COLO668 (cell line): ENCODE data around the gene KCNIP3.
A peak's percentile ranks its signal among the peaks of the same experiment; 100 is the strongest.

Experiments used
- DNase-seq: peaks from one replicate; lab custom pipeline; 2025; ENCODE audit not compliant: unreplicated experiment; lab: John Stamatoyannopoulos, UW

Gene KCNIP3

DNA sequence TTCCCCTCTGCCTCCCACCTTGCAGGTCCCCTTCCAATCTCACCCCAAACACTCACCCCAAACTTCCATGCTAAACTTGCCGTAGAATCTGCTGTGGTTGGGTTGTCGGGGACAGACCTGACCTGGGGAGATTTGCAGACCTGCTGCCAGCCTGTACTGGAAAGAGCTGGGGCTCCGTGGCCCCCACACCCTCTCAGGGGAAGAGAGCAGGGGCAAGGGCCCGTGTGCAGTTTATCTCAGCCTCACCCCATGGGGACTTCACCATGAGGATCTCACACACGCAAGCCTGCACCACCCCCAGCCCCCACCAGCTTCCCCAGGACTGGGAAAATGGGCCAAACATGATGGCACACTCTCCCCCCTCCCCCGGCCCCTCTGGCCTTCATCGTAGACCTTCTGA is 30.7 kb downstream of the KCNIP3 start:
- no peak for DNase-seq

DNA sequence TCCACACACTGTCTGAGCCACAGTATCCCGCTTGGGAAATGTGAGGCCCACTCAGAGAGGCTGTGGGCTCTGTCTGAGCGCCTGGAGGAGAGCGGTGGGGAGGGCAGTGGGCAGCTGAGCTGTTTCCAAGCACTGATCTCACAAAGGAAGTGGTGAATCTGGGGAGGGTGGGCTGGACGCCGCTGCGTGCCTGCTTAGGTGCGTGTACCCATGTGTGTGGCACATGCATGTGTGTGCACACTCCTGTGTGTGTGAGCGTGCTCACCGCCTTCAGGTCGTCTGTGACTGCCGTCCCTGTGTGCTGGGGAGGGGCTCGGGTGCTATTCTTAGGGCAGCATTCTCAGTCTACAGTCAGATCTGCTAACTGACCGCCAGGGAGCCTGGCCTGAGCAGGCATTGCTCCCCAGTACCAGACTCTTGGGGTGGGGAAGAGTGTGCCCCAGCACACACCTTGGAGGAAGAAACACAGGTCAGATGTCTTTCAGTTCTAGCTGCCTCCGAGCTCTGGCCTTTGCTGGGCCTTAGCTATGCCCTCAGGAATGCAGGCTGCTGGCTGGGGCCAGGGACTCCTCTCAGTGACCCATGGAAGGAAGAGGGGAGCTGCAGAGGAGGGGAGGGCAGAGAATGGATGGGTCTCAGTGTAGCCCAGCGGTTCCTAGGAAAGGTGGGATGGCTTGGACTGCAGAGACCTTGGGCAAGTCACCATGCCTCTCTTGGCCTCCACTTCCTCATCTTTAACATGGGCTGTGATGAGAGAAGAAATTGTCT is 31.4 kb downstream of the KCNIP3 start:
- no peak for DNase-seq

DNA sequence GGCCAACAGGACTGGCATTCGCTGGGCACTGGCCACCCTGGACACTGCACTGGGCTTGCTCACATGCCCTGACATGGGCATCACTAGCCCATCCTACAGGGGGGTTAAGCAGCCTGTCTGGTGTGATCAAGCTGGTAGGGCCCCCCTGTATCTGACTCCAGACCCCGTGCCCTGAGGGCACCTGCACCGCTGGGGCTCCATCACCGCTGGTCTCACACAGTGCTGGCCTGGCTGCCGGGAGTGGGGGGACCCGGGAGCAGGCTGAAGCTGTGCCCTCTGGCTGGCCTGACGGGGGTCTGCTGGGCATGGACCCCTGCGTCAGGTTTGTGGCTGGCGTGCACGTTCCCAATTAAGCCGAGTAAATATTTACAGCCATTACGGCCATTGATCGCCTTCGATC is 32.3 kb downstream of the KCNIP3 start:
- DNase-seq, result no peak

DNA sequence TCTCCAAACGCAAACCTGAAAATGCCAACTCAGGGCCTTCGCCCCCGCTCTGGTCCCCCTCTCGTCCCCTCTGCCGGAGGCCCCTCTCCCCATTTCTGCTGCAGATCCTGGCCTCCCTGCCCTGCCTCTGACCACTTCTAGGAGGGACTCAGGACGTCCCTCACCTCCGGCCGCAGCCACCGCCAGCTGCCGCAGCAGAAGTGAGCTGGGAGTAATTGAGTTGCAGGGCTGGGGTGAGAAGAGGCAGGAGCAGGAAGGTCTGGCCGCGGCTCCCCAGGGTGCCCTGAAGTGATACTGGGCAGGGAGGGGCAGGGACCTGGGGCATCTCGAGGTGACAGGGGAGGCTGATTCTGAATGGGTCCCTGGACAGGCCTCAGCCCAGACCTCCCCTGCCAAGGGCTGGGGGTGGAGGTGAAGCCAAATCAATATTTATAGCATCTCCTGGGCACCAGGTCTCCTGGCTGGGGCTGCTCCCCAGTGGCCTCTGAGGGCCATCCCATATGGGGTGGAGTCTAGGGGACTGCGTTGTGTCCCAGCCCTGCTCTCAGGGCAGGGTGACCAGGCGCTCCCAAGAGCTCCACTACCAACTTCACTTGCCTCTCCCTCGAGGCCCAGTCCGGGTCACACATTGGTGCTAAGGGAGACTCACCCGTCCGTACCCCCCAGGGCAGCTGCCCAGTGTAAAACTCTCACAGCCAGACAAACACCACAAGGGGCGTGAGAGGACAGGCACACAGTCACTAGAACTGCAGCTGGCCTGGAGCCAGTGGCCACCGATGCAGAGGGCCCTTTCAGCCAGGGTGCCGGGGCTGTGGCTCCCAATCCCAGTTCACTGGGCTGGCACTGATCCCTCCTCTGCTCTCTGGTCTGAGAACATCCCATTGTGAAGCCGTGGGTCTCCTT is 33.0 kb downstream of the KCNIP3 start:
- no peak for DNase-seq

DNA sequence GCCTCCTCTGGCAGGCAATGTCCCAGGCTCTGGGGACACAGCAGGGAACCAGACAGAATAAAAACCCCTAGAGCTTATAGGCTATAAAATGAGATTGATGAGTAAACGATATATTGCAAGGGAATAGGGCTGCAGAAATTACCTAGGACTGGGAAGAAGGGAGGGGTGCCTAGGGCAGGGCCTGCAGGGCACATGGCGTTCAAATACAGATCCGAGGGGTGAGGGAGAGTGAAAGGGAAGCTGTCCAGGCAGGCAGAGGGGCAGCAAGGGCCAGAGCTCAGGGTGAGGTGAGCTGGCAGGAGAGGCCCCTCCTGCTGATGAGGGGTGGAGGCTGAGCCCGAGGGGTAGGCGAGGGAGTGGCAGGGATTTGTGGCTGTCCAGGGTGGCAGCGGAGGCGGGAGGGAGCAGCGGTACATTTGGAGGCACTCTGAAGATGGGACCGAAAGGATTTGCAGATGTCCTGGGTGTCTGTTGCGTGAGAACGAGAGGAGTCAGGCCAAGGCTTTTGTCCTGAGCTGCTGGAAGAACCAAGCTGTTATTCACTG is 33.7 kb downstream of the KCNIP3 start:
- DNase-seq, result no peak

DNA sequence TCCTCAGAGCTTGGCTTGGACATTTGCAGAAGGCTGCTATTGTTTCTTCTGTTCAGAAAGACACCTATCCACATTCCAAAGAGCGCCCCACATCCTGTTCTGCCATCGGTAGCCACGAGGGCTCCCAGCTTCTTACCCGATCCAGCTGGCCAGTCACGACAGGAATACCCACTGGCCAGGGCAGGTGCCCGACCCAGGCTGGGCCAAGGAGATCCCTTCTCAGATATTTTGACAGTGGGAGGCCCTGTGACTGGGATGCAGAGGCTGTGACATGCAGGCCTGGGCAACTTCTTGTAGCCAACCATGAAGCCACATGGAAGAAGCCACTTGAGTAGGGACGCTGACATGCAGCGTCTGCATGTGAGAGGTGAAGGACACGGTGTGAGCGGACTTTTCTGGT is 34.5 kb downstream of the KCNIP3 start:
- DNase-seq, result no peak

DNA sequence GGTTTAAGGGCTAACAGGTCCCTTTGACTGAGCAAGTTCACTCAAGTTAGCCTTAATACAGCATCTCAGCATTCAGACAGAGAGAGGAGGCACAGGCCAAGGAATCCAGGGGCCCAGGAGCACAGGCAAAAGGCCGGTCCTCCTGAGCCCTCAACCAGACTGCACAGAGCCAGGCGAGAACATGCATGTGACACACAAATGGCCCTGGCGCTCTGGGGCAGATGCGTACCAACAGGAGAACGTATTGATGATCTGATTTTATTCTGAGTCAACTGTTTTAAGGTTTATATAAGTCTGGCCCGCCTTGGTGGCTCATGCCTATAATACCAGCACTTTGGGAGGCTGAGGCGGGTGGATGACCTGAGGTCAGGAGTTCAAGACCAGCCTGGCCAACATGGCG is 34.9 kb downstream of the KCNIP3 start:
- no peak for DNase-seq

DNA sequence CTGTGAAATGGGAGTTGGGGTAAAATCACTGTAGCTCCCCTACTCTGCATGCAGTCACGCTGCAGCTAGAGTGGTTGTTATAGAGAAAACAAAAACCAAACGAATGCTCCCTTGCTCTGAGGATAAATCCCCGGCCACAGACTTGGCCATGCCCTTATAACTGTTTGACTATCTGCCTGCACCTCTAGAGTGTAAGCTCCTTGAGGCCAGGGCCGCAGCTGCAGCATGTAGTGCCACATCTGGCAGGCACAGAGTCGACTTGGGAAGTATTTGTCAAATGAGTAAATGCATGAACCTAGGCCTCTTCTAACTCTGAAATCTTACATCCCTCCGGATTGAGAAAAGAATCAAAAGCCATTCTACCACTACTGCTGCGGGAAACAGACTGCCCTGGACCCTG is 35.9 kb downstream of the KCNIP3 start:
- no peak for DNase-seq

DNA sequence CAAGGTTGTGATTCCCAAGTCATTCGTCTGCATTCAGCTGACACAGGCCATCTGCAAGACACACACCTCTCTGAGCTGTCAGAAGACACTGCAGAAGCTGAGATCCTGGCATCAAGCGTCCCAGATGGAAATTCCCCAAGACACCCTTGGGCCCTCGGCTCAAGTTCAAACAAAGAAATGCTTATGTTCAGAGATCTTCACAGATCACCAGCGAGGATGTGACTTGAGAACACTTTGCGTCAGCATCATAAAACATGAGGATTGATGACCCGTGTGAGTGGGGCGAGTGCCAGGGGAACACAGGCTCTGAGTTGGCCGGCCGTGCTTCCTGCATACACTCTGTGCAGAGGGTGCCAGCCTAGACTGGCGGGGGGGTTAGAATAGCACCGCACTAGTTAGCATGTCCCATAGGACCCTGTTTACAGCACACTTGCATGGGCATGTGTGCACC is 36.8 kb downstream of the KCNIP3 start:
- no peak for DNase-seq

DNA sequence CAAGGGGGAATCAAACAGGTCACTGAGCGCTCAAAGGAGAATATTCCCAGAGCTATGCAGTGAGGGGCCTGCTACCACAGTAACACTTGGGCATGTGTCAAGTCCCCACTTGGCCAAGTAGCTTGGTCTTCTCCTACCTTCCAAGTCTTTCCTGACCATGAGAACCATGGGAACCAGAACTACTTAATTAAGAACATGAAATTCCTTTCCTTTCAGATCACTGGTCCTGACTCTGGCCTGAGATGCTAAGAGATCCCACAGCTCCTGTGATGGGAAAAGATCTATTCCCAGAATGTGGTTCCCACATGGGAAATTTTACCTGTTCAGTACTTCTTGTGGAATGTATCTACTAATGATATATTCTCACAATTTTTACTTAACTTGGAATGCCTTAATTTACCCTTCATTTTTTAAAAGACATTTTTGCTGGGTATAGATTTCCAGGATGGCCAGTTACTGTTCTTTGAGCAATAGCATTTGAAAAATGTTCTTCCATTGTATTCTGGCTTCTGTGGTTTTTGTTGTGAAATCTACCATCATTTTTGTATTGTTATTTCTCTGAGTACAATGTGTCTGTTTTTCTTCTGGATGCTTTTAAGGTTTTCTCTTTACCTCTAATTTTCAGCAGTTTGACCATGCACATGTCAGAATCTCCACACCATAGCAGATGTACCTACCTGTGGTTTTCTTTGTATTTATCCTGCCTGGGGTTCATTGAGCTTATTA is 37.9 kb downstream of the KCNIP3 start:
- no peak for DNase-seq

DNA sequence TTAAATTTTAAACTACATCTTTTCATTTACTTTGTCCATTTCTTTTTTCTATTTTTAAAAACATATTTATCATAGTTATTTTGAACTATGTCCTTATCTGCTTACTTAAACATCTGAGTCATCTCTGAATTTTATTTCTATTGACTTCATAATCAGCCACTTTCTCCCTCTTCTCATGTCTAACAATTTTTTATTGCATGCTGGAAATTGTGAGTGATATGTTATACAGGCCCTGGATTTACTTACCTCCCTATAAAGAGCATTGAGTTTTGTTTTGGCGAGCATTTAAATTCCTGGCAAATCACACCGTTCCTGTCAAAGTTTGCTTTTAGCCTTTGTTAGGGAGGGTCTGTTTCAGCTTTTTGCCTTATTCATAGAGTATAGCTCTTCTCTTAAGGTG is 39.3 kb downstream of the KCNIP3 start:
- DNase-seq, result no peak

DNA sequence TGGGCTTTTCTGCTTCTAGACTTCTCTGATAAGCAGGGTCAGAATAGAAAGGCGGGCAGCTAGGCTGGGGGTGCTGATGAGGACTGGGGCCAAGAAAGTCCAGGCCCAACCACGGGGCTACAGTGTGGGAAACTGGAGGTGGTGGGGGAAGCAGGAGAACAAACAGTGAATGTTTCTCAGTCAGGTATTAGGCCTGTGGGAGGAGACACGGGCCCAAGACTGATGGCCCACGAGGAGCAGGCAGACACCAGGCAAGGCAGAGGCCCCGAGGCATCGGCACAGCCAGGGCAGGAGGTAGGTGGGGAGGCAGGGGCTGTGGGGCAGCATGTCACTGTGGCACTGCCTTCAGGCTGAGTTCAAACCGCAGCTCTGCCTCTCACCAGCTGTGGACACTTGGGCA is 40.7 kb downstream of the KCNIP3 start:
- no peak for DNase-seq

DNA sequence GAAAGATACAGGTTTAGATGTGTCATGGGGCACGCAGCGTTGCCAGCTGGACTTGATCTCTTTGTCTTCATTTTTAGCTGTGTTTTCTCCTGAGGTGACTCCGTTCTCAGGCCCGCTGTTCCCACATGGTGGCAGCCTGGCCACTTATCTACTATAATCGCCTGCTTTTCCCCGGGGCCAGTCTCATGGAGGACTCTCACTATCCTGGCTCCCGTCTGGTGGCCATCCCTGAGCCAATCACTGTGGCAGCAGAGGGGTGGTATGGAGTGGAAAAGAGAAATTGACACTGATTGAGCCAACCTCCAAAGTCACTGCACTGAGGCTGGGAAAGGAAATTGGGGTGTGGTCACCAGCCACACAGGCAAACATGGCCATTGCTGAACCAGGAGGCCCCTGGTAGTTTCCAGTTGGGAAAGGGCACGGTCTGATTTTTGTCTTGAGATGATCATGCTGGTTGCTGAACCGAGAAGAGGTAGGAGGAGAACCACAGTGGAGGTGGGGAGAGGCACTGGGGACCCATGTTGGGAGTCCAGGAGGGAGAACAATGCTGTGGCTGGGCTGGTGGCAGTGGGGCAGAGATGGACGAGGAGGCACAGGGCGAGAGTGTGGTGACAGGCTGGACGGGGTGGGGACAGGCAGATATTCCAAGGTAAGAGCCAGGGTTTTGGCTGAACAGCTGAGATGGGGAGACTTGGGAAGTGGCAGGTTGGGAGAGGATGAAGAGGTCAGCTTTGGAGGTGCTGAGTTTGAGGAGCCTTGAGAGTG is 45.6 kb downstream of the KCNIP3 start:
- DNase-seq, result no peak

DNA sequence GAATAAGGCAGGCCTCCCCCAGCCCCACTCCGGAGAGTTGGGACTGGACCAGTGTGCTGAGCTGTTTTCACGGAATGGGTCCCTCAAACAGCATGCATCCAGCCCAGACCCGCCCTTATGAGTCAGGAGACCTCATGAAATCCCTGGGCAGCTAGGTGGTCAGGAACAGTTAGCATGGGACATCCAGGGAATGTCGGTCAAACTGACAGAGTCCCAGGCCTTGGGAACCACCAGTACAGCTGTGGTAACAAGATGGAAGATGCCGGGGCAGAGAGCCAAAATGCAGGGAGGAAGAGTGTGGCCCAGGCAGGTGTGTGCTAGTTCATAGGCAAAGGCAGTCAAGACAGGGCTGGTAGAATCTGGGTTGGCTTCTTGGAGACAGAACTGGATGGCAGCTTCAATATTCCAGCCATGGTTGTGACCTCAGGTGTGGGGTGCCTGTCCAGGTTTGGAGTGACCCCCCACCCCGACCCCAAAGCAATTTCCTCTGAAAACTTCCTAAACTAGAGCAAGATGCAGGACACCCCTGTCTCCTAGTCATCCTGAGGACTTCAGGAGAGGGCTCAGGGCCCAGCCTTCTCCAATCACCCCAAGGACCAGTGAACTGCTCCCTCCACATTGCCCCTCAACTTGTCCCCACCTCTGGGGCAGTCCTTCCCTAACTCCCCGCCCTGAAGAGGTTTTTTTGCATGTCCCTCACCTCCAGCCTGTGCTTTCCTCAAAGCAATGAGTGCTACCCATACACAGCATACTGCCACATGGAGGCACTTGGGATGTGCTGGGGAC is 46.5 kb downstream of the KCNIP3 start:
- DNase-seq, result no peak

DNA sequence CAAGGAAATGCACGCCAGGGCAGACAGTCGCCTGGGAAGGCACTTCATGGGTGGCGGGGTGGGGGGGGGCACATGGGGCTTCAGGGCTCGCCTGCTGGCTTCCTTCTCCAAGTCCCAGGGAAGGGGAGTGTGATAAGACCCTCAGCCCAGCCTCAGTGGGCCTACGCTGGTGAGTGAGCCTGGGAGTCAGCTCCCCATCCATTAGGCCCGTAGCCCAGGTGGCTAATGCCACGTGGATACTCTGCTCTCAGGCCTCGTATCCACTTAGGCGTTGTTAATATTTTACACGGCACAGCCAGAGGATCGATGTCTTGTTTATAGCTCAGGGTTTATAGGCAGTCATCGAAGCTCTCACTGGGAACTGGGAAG is 47.1 kb downstream of the KCNIP3 start:
- DNase-seq, result no peak

DNA sequence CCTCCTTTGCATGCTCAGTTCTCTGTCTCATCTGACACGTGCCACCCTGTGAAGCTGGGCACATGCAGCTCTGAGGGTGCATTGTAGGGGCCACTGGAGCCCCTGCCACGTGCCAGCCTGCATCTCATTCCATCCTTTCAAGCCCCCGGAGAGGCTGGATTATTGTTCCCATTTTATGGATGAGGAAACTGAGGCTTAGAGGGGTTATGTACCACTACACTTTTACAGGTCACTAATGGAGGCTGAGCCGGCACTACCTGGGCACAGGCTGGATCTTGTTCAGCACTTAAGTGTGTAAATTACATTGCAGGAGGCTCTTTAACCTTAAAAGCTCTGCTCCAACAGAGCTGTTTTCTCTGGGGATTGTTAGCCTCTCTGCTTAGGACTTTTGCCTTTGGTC is 47.5 kb downstream of the KCNIP3 start:
- DNase-seq, result no peak

DNA sequence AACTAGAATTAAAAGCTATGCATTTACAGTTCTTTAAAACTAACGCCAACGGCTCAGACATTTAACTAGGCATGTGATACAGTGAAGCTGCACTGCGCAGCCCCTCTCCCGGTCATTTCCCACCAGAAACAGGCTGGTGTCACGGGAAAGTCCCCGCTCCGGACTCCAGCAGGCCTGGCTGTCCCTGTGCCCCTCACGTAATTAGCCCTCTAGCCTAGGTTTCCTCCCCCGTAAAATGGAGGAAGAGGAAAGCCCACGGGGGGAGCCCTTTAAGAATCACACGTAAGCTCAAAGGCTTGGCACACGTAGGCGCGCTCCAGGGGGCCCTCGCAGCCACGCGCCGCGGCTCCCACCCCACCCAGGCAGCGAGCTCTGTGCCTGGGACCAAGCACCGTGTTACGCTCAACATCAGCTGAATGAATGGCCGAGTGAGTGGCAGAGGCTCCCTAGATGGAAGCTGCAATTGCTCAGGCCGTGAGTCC is 48.0 kb downstream of the KCNIP3 start:
- DNase-seq, result no peak

DNA sequence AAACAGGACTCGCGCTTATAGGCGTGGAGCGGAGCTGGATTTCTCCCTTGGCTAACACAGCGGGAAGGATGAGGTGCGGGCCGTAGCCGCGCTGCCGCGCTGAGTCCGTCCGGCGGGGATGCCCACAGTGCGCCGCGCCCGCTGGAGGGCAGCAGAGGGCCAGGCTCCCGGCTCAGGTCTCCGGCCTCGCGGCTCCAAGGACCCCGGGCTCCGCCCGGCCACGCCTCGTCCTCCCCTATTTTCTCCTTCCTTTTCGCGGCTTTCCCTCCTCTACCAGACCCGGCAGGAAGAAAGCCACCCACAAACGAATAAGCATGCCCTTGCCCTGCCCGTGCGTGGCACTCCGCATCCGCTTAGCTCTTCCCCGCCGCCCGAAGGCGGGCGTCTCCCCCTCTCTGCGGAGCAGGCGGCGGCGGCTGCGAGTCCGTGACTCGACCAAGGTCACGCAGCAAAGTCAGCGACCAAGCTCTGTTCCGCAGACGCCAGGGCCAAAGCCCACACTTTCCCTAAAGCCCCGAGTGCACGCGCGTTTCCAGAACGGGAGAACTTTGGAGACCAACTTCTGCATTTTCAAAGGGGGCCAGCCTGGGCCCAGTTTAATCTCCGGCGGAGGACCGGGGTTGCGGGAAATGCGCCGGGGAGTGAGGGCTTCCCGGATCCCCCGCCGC is 48.5 kb downstream of the KCNIP3 start:
- peak; percentile 77 for DNase-seq

DNA sequence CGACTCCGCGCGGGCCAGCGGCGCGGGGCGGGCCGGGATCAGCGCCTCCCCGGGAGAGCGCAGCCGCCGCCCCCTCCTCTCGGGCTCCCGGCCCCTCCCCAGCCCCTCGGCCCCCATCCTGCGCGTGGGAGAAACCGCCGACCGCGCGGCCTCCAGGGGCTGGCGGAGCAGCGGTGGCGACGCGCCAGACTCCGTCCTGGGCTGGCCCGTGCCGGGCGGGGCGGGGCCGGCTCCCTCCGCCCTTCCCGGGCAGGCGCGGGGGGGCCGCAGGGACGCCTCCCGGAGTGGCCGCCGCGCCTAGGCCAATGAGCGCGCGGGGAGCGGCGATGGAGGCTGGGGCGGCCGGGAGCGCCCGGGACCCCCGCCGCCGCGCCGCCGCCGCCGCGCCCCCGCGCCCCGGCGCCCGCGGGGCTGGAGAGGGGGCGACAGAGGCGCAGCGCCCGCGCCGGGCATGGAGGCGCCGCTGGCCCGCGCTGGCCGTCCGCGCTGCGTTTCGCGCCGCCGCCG is 49.1 kb downstream of the KCNIP3 start:
- DNase-seq, result no peak
